Measurements from ENCODE around the gene TMEM175. TPM values are rescaled to one million over a fixed set of nuclear protein-coding genes. Genes with fewer than 3 reads are reported as not detected.

TMEM175 gene
- total RNA-seq, 2 experiments from 2014 or later = 11.0 to 11.2 TPM

DNA sequence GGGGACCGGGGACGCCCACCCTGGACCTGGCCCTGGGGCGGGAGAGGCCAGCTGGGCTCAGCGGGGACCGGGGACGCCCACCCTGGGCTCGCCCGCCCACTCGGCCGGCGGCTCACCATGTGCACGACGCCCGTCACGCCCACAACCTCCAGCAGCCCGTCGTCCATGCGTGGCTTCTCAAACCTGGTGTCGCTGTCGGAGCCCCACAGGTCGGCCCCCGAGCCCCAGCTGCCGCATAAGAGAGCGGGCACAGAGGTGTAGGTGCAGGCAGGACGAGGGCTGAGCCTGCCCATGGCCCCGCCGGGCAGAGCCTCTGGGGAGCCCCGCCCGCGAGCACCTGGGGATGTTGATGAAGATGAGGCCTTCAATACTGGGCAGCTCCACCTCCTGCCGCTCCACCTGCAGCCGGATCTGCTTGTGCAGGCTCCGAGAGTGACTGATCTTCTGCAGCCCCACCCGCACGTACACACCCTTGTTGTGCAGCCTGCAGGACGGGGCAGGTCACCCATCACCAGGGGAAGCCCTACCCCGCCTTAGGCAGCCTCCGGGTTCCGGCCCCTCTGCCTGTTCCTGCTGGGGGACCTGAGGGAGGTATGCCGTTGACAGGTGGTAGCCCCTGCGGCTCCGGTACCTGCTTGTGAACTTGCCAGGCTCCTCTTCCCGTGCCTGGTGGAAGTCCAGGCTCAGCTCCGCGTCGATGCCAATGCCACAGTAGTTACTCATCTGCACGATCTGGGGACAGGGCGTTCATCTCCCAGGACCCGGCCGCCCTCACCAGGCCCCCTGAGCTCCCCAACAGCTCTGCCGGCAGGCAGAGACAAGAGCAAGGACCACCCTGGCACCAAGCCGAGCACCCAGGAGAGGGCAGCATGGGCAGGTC, 29.3 kb downstream of the TMEM175 start:
- intact Hi-C loops (cut with micrococcal nuclease) = no loop called here
- POLR2A ChIA-PET = interaction anchor here (0.5 to 0.6 kb wide), 2 partner anchors 142 to 912 kb away, joined by 3 read pairs; no protein-coding TSS in a partner anchor

GRCh38 chr4:962231-963208, 30.3 kb downstream of the TMEM175 start:
- no peak for ATAC-seq
- no peaks in the 10 kb centered on the region for H3K27me3 Mint-ChIP-seq
- H3K4me1 Mint-ChIP-seq (ENCODE audit: low read depth) = no peaks in the 10 kb centered on the region
- H3K4me3 Mint-ChIP-seq = no peak overlapping the region
- no peaks in the 10 kb centered on the region for H3K9me3 Mint-ChIP-seq
- POLR2A ChIA-PET = interaction anchor here (0.9 to 1.5 kb wide), 3 partner anchors 10 to 29 kb away, joined by 3 to 5 read pairs (median 3); no protein-coding TSS in a partner anchor
- intact Hi-C loops (cut with micrococcal nuclease) = no loop called here
- no peak for TF ChIP-seq CTCF (IDR thresholded peaks at IDR 0.05)
- CTCF ChIA-PET = no interaction called here
- no peak overlapping the region for H3K27ac Mint-ChIP-seq
- H3K36me3 Mint-ChIP-seq (ENCODE audit: low read depth) = no peaks in the 10 kb centered on the region
- no peak for DNase-seq

More for the DNA sequence above, 29.3 kb downstream of the TMEM175 start:
- H3K27me3 Mint-ChIP-seq = no peaks in the 10 kb centered on the region
- H3K36me3 Mint-ChIP-seq (ENCODE audit: low read depth) = no peaks in the 10 kb centered on the region
- H3K4me1 Mint-ChIP-seq (ENCODE audit: low read depth) = no peaks in the 10 kb centered on the region
- TF ChIP-seq CTCF (IDR thresholded peaks at IDR 0.05) = no peak
- H3K27ac Mint-ChIP-seq = no peak overlapping the region
- DNase-seq (no peak), ATAC-seq (no peak)
- CTCF ChIA-PET = no interaction called here
- H3K4me3 Mint-ChIP-seq = no peak overlapping the region
- H3K9me3 Mint-ChIP-seq = no peaks in the 10 kb centered on the region

DNA sequence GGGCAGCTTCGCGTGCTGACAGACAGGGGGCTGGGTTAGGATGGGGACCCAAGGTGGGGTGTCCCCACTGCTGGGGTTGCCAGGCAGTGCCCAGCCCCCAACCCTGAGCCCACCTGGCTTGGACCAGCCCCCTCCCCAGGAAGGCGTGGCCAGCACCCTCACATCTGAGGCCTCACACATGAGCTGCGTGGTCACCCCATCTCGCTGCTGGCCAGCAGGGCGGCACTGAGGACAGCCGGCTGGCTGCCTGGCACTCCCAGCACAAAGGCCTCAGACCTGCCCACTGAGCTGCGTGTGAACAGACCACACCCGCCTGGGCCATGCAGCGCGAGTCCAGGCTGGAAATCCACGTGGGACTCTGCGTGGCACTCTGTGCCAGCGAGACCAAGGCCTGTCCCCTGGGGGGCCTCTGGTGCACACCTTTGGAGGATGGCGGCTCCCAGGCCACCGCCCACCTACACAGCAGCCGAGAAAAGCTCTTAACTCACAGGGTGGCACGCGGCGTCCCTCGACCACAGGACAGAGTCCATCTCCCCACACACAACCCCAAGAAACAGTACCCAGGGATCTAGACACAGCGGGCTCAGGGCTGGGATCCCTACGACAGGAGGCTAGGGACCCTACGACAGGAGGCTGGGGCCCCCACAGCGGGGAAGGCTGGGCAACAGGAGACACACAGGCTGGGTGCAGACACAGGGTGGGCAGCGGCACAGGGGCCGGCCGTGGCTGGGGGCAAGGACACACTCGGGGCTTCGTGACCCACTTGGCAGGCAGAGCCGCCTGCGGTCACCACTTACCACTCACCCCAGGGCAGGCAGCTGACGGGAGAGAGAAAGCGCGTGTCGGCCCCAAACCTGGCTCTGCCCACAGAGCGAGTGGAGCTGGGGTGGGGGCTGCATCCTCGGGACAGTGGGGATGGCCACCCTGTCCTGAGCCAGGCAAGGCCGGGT, 31.3 kb downstream of the TMEM175 start:
- Mint-ChIP-seq H3K36me3 (ENCODE audit: low read depth) (no peaks in the 10 kb centered on the region), H3K27me3 (no peaks in the 10 kb centered on the region), H3K27ac (no peak overlapping the region), H3K4me1 (ENCODE audit: low read depth) (no peaks in the 10 kb centered on the region), H3K4me3 (no peak overlapping the region), H3K9me3 (no peaks in the 10 kb centered on the region)
- DNase-seq (no peak), ATAC-seq (no peak)
- TF ChIP-seq CTCF (IDR thresholded peaks at IDR 0.05) = no peak
- POLR2A ChIA-PET = interaction anchor here (0.9 to 1.5 kb wide), 3 partner anchors 9 to 30 kb away, joined by 3 to 5 read pairs (median 3); no protein-coding TSS in a partner anchor
- intact Hi-C loops (cut with micrococcal nuclease) = no loop called here
- CTCF ChIA-PET = no interaction called here

DNA sequence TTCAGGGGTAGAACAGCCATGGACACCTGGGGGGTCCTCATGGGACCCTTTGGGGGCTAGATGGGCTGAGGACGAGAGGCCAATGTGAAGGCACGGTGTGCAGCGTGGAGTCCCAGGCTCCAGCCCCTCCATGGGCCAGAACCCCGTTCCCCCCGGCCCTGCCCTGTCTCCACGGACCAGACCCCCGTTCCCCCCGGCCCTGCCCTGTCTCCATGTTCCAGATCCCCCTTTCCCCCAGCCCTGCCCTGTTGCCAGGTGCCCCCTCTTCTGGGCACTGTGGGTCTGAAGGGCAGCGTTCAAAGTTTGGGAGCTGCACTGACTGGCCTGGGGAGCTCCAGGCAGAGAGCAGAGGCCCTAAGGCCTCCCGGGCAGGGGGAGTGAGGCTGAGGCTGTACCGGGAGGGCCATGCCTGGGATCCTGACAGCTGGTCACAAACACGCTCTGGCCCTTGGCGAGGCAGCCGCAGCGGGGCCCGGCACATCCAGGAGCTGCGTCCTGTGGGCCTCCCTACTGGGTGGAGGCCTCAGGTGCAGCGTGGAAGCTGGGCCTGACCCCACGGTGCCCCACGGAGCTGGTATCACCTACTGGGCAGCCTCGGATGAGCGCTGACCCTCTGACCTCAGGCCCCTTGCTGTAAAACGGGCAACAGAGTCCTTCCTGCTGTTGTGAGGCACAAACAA, 32.2 kb downstream of the TMEM175 start:
- DNase-seq = no peak
- no peak overlapping the region for H3K4me3 Mint-ChIP-seq
- H3K36me3 Mint-ChIP-seq (ENCODE audit: low read depth) = no peaks in the 10 kb centered on the region
- POLR2A ChIA-PET = no interaction called here
- H3K9me3 Mint-ChIP-seq = no peaks in the 10 kb centered on the region
- H3K27me3 Mint-ChIP-seq = no peaks in the 10 kb centered on the region
- CTCF ChIA-PET = no interaction called here
- H3K4me1 Mint-ChIP-seq (ENCODE audit: low read depth) = no peaks in the 10 kb centered on the region
- no peak for TF ChIP-seq CTCF (IDR thresholded peaks at IDR 0.05)
- H3K27ac Mint-ChIP-seq = no peak overlapping the region
- intact Hi-C loops (cut with micrococcal nuclease) = no loop called here
- ATAC-seq = no peak
